Stimulated activated effector memory CD8-positive, alpha-beta T cell treated with anti-CD3 and anti-CD28 coated beads, Interleukin-12 subunit alpha, Interleukin-12 subunit beta, amount 100 ng/mL, for 72 hours (primary cell): ENCODE results near the gene ZDHHC11B.
"Not testable (repeated sequence)": the region's sequence is repeated elsewhere in the genome, so short reads cannot be mapped to it uniquely, and the experiment has no call there.

Experiments used
- ATAC-seq: fragments of 150-1000 bp; cut with Tn5 transposase; 2 replicates; pipeline ENCODE4 v1.10.0; 2021
- DNase-seq, 2 donors: peaks; one replicate each; pipeline ENCODE4 v3.0.0; 2021 to 2022; ENCODE audit warnings: low spot score in 2 of 2
- H3K27ac Mint-ChIP-seq: one replicate; pipeline ENCODE4 v1.8.0; 2022; ENCODE audit warnings: mild to moderate bottlenecking, mixed read lengths
- H3K36me3 Mint-ChIP-seq: one replicate; pipeline ENCODE4 v1.8.0; 2022; ENCODE audit warnings: mild to moderate bottlenecking, mixed read lengths
- H3K4me1 Mint-ChIP-seq: one replicate; pipeline ENCODE4 v1.8.0; 2022; ENCODE audit warnings: mixed read lengths
- H3K4me3 Mint-ChIP-seq: one replicate; pipeline ENCODE4 v1.8.0; 2022; ENCODE audit warnings: mild to moderate bottlenecking, mixed read lengths
- H3K9me3 Mint-ChIP-seq: one replicate; pipeline ENCODE4 v1.8.0; 2022; ENCODE audit warnings: mixed read lengths

The ZDHHC11B gene

DNA sequence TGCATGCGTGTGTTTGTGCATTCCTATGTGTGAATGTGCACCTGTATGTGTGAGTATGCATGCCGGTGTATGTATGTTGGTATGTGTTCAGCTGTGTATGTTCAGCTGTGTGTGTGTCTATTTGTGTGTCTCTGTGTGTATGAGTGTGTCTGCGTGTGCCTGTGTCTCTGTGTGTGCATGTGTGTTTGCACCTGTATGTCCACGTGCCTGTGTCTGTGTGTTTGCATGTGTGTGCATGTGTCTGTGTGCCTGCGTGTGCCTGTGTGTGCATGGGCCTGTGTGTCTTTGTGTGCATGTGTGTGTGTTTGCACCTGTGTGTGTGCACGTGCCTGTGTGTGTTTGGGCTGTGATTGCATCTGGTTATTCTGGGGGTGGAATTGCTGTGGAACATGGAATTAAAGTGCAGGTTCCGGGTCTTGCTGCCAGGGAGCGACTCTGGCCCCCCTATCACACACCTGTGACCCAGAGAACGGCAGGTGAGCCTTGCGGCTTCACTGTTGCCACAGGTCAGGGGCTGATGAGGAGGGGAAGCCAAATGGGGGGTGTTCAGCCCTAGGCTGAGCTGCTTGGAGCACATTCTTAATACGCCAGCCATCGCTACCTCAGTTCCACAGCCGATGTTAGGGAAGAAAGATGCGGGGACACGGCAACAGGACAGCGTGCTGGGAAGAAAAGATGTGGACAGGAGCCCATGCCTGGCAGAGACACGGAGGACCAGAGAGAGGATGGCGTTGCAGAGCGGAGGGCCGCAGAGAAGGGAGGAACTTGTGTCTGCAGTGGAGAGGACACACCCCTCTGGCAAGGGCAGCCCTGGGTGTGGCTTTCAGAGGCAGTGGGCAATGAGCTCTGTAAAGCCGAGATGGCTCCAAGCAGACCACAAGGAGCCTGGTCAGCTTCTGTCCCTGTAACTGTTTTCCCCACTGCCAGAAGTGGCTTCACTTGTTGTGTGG lies 87.5 kb downstream of the ZDHHC11B start:
- ATAC-seq, H3K36me3 Mint-ChIP-seq, H3K9me3 Mint-ChIP-seq, H3K27ac Mint-ChIP-seq, H3K4me1 Mint-ChIP-seq, H3K4me3 Mint-ChIP-seq: not testable (repeated sequence)
- DNase-seq, result peak in 1 of 2 donors; percentile 38

- DNase-seq, result peak in 1 of 2 donors; percentile 46
- not testable (repeated sequence) for H3K36me3 Mint-ChIP-seq, ATAC-seq, H3K9me3 Mint-ChIP-seq, H3K27ac Mint-ChIP-seq, H3K4me3 Mint-ChIP-seq, H3K4me1 Mint-ChIP-seq
Measured at GRCh38 chr5:696191-696590, 88.3 kb downstream of the ZDHHC11B start.

- peak in 1 of 2 donors; percentile 45 for DNase-seq
- not testable (repeated sequence) for H3K27ac Mint-ChIP-seq
Measured at GRCh38 chr5:695475-695874, 89.1 kb downstream of the ZDHHC11B start.

GRCh38 chr5:694042-694431 lies 90.5 kb downstream of the ZDHHC11B start:
- not testable (repeated sequence) for H3K4me1 Mint-ChIP-seq, H3K36me3 Mint-ChIP-seq, H3K9me3 Mint-ChIP-seq, H3K4me3 Mint-ChIP-seq, ATAC-seq, DNase-seq, H3K27ac Mint-ChIP-seq

More at GRCh38 chr5:695475-695874, 89.1 kb downstream of the ZDHHC11B start:
- H3K4me3 Mint-ChIP-seq, H3K9me3 Mint-ChIP-seq, H3K36me3 Mint-ChIP-seq, H3K4me1 Mint-ChIP-seq, ATAC-seq: not testable (repeated sequence)

DNA sequence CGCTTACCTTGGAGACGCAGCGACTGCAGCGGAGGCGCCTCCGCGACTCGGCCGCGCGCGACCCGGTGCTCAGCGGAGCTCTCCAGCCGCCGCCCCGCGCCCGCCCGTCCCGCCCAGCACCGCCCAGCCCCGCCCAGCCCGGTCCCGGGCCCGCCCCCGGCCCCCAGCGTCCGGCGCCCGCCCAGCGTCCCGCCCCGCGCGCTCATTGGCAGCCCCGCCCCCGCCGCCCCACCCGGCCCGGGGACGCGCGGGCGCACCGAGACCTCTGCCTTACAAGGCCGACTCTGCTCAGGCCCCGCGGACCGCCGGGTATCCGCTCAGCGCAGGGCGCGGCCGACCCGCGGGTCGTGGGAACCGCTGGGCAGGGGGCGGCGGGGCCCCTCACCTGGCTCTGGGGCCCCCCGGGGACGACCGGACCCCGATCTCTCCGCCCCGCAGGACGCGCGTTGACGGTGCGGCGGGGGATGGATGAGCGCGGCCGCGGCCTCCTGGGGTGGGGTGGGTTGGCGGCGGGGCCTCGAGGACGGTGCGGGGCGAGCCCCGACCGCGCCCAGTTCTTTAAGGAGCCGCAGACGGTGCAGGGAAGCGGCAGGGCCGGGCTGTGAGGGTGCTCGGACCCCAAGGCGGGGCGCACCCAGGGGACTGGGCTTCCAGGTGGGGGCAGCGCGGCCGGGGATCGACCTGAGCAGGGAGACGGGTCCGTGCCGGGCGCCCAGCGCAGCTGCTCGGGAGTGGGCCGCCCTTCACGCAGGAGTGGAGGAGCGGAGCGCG lies 91.1 kb downstream of the ZDHHC11B start, which contains the start of gene TPPP:
Gene TPPP, minus strand, starts transcription at position 82 of the 771 bp plus-strand sequence. CDS start 15,292 bp downstream, outside the sequence.
- DNase-seq, result peak; percentile 84 to 93
- H3K9me3 Mint-ChIP-seq, H3K27ac Mint-ChIP-seq, H3K4me1 Mint-ChIP-seq, H3K36me3 Mint-ChIP-seq: not testable (repeated sequence)
- H3K4me3 Mint-ChIP-seq, result peak within 1 kb of the TSS; percentile 51
- ATAC-seq, result peak; percentile 92

- not testable (repeated sequence) for H3K36me3 Mint-ChIP-seq, DNase-seq, H3K27ac Mint-ChIP-seq, H3K9me3 Mint-ChIP-seq, H3K4me1 Mint-ChIP-seq
- ATAC-seq, result peak; percentile 3
- H3K4me3 Mint-ChIP-seq, result peak overlapping the region; percentile 51
Measured at GRCh38 chr5:692529-693041, 91.9 kb downstream of the ZDHHC11B start.

GRCh38 chr5:691817-692528 lies 92.6 kb downstream of the ZDHHC11B start:
- Mint-ChIP-seq H3K4me3 (peak overlapping the region; percentile 51), H3K9me3 (no peaks in the 10 kb centered on the region)
- no peak for ATAC-seq

DNA sequence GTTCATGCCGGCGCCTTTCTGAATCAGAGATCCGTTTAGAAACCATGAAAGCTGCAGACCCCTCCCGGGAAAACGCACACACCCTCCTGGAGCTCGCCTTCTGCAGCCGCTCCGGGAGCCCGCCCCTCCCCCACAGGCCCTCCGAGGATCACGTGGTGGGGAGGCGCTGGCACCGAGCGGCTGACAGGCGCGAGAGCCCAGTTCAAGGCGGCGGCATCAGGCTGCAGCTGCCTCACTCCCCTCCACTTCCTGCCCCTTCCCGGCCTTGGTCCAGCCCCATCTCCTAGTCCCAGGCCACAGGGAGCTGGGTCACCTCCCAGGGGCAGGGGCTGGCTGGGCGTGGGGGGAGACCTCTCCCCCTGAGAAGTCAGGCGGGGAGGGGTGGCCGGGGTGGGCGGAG lies 93.5 kb downstream of the ZDHHC11B start:
- not testable (repeated sequence) for DNase-seq, H3K27ac Mint-ChIP-seq, ATAC-seq

More at GRCh38 chr5:691817-692528, 92.6 kb downstream of the ZDHHC11B start:
- no peaks in the 10 kb centered on the region for H3K4me1 Mint-ChIP-seq
- no peak overlapping the region for H3K27ac Mint-ChIP-seq
- no peaks in the 10 kb centered on the region for H3K36me3 Mint-ChIP-seq
- no peak for DNase-seq

DNA sequence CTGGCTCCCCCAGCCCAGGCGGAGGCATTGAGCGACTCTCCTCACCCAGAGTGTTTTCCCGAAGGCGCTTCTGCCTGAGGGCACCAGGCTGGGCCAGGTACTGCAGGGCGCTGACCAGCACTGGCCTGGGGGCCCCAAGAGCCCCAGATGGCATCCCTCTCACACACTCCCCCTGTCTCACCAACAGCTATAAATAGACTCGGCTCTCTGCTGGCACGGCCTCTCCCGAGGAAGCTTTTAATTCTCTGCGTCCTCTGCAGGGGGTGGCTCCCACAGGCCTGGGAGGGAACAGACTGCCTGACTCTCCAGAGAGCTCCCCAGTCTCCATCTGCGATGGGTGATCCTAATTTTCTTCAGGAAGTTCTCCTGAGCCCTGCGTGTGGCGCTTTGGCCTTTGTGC lies 94.2 kb downstream of the ZDHHC11B start:
- DNase-seq, H3K9me3 Mint-ChIP-seq, H3K36me3 Mint-ChIP-seq, H3K4me1 Mint-ChIP-seq, H3K4me3 Mint-ChIP-seq, H3K27ac Mint-ChIP-seq, ATAC-seq: not testable (repeated sequence)

More for the DNA sequence above, 93.5 kb downstream of the ZDHHC11B start:
- H3K36me3 Mint-ChIP-seq, H3K4me3 Mint-ChIP-seq, H3K4me1 Mint-ChIP-seq, H3K9me3 Mint-ChIP-seq: not testable (repeated sequence)

DNA sequence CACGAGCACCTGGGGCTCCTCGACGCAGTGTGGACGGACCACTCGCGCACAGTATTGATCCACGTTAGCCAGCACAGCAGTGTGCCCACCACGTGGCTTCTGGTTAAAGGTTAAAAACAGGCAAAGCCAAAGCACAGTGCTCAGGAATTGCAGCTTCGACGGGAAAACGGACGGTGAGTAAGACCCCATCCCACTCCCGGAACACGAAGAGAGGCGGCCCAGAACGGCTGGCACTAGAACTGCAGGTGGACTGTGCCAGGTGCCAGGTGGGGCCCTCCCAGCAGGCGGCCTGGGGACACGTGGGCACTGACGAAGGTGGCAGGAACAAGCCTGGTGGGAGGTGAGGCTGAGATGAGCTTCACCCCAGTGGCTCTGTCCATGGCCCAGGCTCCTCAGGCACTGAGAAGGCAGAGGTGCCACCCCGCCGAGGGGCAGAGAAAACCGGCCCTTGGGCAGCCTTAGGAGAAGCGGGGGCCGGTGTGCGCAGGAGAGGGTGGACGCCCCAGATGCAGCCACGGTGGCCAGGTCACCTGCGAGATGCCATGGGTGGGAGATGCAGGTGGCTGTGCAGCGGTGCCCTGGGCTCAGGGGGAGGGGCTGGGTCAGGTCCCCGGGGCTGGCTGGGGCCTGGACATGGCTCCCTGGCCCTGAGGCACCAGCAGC lies 96.0 kb downstream of the ZDHHC11B start:
- ATAC-seq, DNase-seq, H3K9me3 Mint-ChIP-seq, H3K4me3 Mint-ChIP-seq, H3K36me3 Mint-ChIP-seq, H3K27ac Mint-ChIP-seq, H3K4me1 Mint-ChIP-seq: not testable (repeated sequence)

- peak; percentile 11 for ATAC-seq
- DNase-seq, H3K9me3 Mint-ChIP-seq, H3K36me3 Mint-ChIP-seq, H3K4me3 Mint-ChIP-seq, H3K27ac Mint-ChIP-seq, H3K4me1 Mint-ChIP-seq: not testable (repeated sequence)
Measured at GRCh38 chr5:686936-687335, 97.6 kb downstream of the ZDHHC11B start.

DNA sequence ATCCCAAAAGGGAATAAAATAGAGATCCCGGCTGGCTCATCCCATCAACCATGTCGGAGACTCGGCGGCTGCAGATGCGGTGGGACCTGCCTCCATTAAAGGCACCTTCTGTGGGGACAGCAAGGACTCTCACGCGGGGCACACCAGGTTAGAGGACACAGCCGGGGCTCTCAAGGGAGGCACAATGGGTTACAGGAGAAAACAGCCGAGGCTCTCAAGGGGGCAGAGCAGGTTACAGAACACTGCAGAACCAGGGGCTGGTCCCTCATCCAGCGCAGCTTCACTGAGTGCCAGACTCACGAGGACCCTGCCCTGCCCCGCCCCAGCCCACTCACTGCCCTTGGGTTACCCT lies 98.4 kb downstream of the ZDHHC11B start:
- not testable (repeated sequence) for H3K4me3 Mint-ChIP-seq, DNase-seq, H3K27ac Mint-ChIP-seq, H3K4me1 Mint-ChIP-seq, ATAC-seq, H3K9me3 Mint-ChIP-seq, H3K36me3 Mint-ChIP-seq

DNA sequence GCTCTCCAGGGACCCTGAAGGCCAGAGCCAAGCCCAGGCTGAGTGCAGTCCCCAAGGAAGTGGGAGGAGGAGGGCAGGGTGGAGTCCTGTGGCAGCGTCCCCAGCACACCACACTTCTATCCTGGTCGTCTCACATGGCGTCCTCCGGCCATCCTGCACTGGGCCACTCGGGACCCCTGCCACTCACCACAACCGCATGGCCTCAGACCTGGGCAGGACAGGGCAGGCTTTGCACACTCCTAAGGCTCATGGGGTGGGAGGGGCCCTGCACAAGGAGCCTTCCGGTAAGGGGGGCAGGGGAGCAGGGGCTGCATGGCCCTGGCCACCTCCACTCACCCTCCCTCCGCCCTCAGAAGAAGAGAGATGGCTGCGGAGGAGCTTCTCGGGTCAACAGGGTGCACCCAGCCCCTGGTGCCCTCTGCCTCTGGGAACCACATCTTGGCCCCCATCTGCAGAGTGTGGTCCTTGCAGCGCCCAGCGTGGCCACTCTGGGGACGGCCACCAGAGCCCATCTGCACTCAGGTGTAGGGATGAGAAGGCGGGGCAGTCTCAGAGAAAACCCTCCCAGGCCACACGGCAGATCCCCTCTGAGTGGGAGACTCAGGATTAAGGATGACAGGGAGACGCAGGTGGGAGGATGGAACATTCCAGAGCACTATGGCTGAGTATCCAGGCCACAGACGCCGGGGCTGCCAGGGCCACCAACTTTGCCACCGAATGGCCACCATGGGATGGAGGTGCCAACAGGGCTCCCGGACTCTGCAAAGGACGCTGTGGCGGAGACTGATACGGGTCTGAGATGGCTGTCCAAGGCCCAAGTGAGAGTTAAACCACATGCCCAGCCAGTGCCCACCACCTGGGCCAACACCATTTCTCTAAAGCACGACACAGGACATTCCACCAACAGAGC lies 99.0 kb downstream of the ZDHHC11B start:
- Mint-ChIP-seq H3K4me1 (no peaks in the 10 kb centered on the region), H3K27ac (no peak overlapping the region), H3K9me3 (no peaks in the 10 kb centered on the region), H3K4me3 (no peak overlapping the region), H3K36me3 (no peaks in the 10 kb centered on the region)
- ATAC-seq, result no peak
- no peak for DNase-seq

DNA sequence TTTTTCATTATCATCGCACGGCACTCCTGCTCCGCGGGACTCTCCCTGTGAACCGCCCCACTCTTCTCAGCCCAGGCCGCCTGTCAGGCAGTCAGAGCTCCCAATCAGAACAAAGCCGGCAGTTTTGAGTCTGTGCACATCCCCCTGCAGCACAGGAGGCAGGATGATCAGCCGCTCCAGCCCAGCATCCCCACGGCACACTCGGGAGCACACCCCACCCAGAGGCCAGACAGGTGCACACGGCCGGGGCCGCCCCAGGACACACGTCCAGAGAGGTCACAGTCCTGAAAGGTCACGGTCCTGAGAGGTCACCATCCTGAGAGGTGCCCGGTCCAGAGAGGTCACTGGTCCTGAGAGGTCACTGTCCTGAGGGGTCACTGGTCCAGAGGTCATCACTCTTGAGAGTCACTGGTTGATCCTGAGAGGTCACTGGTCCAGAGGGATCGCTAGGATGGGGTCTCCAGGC lies 99.7 kb downstream of the ZDHHC11B start:
- H3K4me3 Mint-ChIP-seq, result no peak overlapping the region
- H3K4me1 Mint-ChIP-seq, result no peaks in the 10 kb centered on the region
- DNase-seq, result no peak
- H3K36me3 Mint-ChIP-seq, result no peaks in the 10 kb centered on the region
- ATAC-seq, result no peak
- no peaks in the 10 kb centered on the region for H3K9me3 Mint-ChIP-seq
- no peak overlapping the region for H3K27ac Mint-ChIP-seq
